Epidermal melanocyte (primary cell): Measurements from ENCODE around the gene EXOC4.

ENCODE experiments used
- DNase-seq: peaks from one replicate; pipeline ENCODE4 v3.0.0; 2011; ENCODE audit warnings: low spot score; ENCODE audit not compliant: insufficient read length

The EXOC4 gene

GRCh38 chr7:133570321-133570720 is 317.4 kb downstream of the EXOC4 start:
- DNase-seq = no peak

- DNase-seq = no peak
Observed at GRCh38 chr7:133571076-133571475, 318.2 kb downstream of the EXOC4 start.

DNA sequence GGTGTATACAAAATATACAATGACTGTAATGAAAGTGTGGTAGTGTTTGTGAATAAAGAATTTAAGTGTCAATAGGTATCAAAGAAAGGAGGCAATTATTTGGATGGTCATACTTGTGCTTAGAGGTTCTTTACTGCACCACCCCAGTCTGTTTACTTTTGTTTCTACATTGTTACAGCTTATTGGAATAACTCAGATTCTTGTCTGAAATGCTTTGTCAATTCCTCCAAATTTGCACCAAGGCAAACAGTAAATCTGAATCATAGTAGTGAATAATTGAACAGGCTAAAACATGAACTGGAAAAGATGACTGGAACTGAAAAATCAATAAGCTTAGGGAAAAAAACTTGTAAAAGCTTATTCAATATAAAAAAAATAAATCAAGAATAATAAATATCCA is 319.2 kb downstream of the EXOC4 start:
- no peak for DNase-seq

DNA sequence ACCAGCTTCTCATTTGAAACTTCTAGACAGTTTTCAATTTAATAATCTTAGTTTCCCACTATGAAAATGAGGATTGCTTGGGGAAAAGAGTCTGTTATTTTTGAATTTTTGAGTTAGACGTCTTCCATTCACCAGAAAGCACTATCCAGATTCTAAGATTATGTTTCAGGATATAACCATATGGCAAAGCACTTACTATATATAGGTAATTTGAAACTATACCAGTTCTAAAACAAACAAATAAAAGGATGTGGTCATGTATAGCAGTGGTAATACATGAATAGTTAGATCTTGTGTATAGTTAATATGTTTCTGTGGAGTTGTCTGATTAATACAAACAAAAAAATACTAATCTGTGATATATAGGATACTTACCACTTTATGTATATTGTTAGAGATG is 320.0 kb downstream of the EXOC4 start:
- no peak for DNase-seq

DNA sequence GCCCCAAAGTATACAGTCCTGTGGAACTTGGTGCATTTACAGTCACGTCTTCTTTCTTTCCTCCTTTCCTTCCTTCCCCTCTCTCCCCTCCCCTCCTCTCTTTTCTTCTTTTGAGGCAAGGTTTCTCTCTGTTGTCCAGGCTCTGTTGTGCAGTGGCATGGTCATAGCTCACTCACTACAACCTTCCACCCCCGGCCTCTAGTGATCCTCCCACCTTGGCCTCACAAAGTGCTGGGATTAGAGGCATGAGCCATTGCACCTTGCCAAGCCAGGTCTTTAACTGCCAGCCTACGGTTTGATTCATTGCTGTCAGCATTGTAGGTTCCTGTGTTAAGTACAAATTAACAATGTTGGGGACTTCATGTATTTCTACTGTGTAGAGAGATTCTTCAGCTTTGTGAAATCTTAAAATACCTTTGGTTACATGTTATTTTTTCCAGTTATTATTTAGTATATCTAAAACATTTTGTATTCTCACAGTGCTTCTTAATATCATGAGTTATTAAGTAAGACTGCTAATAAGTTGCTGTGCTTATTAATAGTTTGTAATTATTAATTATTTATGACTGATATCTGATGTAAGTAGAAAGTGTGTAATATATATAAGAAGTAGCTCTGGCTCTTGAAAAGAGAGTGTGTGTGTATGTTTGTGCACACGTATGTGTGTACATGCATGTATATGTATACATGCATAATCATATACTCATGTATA is 320.8 kb downstream of the EXOC4 start:
- DNase-seq = no peak

GRCh38 chr7:133575726-133576440 is 323.0 kb downstream of the EXOC4 start:
- DNase-seq = no peak

GRCh38 chr7:133576612-133577168 is 323.8 kb downstream of the EXOC4 start:
- no peak for DNase-seq

DNA sequence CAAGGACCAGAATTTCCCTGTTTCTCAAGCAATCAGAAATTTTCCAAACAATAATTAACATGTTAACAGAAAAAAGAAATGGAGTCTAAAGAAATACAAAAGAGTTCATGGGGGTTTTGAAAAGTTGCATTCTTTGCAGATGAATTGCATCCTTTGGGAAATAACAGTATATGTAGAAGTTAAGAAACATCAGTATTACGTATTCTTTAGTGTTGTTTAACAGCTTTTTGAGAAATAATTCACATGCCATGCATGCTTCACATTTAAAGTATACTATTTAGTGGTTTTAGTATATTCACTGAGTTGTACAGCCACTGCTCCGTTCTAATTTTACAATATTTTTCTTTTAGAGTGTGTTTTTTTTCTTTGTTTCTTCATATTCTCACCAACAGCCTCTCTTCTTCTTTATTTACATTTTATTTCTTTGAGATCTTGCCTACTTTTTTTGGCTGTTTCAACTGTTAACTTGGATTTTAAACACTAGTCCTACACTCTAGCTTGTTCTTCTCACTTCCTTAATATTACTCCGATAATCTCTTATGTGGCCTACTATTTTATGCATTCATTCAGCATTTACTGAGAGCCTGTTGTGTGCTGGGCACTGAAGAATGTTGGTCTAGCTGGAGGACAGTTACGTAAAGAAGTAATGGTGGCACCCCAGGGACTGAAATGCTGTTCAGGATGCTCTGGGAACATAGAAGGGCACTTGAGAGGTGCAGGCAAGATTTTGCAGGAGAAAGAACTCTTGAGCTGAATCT is 330.1 kb downstream of the EXOC4 start:
- no peak for DNase-seq

DNA sequence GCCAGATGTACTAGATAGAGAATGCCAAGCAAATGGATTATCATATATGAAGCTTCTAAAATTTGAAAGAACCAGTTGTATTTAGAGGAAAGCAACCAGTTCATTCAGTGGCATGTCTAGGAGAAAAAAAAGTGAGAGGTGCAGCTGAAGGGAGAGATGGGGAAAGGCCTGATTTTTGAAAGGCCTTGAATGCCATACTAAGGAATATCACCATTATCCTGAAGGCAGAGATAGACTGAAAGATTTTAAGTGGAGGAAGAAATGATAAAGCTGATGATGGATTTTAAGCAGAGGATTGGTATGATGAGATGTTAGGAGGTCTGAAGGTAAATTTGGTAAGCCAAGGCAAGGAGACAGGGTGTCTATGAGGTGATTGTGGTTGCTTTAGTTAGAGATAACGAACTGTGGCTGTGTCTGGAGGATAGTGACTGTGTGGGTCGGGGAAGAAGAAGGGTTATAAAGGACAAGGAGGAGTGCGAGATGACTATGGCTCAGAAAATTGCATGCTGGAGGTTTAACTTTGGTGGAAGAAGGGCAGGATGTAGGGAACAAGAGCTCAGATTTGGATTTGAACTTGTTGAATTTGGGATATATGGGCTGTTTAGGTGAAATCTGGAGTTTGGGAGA is 330.8 kb downstream of the EXOC4 start:
- DNase-seq = no peak

DNA sequence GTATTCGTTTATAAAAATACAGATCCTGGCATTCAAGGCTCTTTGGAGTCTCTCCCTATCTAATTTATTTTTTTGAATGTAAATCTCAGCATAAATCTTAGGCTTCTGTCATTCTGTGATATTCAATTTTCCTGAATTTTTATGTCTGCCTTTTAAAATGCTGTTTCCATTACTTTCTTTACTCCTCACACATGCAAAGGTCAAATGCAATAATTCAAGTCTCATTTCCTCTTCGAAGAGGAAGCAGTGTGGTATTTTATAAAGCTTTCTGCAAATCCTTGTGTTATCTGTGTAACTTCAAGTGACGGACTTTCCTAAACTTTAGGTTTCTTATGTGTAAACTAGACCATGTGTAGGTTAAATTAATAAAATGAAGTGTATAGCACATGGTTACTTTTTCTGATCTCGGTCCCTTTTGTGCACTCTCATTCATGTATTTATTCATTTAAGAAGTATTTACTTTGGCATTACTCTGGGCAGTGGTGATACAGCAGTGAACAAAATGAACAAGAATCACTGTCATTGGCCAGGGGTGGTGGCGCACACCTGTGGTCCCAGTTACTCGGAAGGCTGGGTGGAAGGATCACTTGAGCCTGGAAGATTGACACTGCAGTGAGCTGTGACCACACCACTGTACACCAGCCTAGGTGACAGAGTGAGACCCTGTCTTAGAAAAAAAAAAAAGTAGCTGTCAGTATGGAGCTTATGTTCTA is 332.2 kb downstream of the EXOC4 start:
- no peak for DNase-seq

GRCh38 chr7:133586253-133586652 is 333.4 kb downstream of the EXOC4 start:
- DNase-seq = no peak

- DNase-seq = no peak
Observed at GRCh38 chr7:133587903-133588302, 335.0 kb downstream of the EXOC4 start.

- DNase-seq = no peak
Observed at GRCh38 chr7:133590795-133591194, 337.9 kb downstream of the EXOC4 start.

- DNase-seq = no peak
Observed at GRCh38 chr7:133591704-133592340, 338.9 kb downstream of the EXOC4 start.

DNA sequence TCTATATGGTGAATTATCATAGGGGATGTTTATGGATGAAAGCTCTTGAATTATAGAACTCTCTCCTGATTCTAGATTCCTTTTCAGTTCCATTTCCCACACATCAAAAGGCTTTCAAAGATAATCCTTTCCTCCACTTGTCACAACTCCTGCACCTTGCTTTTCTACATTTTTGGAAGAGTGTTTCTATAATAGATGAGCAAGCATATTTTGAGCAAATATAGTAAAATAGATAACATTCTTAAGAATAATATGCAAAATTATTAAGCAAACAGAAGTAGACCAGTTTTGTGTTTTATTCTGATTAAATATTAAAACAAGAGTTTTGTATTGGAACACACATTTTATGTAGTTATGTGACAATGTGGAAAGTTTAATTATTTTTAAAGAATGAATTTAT is 340.7 kb downstream of the EXOC4 start:
- DNase-seq = no peak

DNA sequence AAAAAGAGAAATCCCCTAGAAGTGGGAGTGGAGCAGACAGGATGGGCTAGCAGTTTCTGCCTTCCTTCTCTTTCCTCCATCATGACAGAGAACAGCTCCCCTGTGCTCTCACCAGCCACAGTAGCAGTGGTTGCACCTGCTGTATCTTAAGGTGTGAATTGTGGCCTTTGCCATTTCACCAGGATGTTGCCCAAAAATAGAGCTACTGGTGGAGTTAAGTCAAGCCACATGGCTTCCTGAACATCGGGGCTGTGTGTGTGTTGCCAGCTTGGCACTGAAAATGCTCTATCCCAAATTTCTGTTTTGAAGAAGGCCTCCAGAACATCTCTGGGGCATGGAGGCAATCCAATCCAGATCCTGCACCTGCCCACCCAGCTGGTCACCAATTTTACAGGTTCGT is 348.7 kb downstream of the EXOC4 start:
- no peak for DNase-seq

DNA sequence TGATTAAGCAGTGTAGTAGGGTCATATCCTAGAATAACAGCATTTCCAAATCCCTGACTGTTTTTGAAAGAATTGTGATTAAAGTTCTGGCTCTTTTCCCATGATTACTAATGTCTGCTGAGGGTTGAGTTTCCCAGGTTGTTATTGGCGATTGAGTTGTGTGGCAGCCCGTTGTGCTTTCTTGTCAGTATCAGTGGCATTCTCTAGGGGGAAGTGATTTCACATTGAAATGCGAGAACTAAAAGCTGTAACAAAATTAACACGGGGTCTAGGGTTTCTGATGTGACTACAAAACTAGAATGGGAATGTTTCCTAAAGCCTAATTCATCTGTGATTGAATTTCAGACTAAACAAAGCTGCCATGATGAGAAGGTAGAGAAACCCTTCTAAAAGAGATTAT is 349.4 kb downstream of the EXOC4 start:
- no peak for DNase-seq

DNA sequence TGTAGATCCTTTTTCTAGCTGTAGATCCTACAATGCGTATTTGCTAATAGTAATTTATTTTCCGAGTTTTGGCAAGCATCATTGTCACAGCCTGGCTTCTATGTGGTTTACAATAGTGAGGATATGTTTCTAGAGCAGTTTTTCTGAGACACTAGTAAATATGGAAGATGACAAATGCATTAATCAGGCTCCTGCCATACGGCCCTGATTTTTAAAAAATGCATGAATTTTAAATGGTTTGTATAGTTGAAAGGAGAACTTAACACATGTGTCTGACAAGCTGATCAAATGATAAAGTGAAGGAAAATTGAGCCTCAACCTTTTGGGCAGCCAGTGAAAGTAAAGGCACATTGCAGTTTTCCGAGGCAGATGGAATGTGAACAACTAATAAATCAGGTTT is 354.1 kb downstream of the EXOC4 start:
- no peak for DNase-seq

- no peak for DNase-seq
Observed at GRCh38 chr7:133609806-133610205, 356.9 kb downstream of the EXOC4 start.

DNA sequence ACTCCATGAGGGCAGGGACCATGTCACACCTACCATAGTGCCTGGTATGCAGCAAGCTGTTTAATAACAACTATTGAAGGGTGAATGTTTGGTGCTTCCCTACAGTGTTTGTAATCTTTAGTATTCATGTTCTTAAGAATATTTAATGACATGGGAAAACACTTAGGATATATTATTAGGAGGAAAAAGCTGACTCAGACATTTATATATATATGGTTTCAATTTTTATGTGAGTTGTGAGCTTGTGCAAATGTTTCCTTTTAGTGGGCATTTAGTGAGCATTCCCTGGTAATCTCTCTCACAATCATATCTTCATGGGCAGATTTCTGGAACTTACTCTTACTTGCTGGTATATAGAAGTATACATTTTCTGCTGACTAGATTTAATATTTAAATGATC is 359.1 kb downstream of the EXOC4 start:
- DNase-seq = no peak
